Activated CD4-positive, alpha-beta T cell treated with anti-CD3 and anti-CD28 coated beads for 36 hours (primary cell): ENCODE data around the gene CLDN24. TPM values are rescaled to one million over a fixed set of nuclear protein-coding genes. Genes with fewer than 3 reads are reported as not detected.

Experiments
- ATAC-seq: fragments of 200-7000 bp; cut with Tn5 transposase; one replicate; pipeline ENCODE4 v1.10.0; 2021; ENCODE audit warnings: mild to moderate bottlenecking, moderate library complexity
- CTCF ChIA-PET: fragments of 350-600 bp; sonication (Branson Sonifier 250); formaldehyde crosslinking; loops from one replicate; lab custom pipeline; 2021; ENCODE audit warnings: antibody characterized with exemption; lab: Charles Lee
- POLR2A ChIA-PET: fragments of 350-600 bp; sonication (Branson Sonifier 250); formaldehyde crosslinking; loops from one replicate; lab custom pipeline; 2021; ENCODE audit warnings: antibody characterized with exemption, inconsistent platforms; lab: Charles Lee
- DNase-seq: peaks from one replicate; pipeline ENCODE4 v3.0.0-alpha.2; 2020
- H3K27ac Mint-ChIP-seq: one replicate; pipeline ENCODE4 v1.8.0; 2021; ENCODE audit warnings: mixed read lengths
- H3K27me3 Mint-ChIP-seq: one replicate; pipeline ENCODE4 v1.8.0; 2021; ENCODE audit warnings: mixed read lengths
- H3K36me3 Mint-ChIP-seq: one replicate; pipeline ENCODE4 v1.8.0; 2021; ENCODE audit warnings: low read depth, mixed read lengths
- H3K4me1 Mint-ChIP-seq: one replicate; pipeline ENCODE4 v1.8.0; 2021; ENCODE audit warnings: mixed read lengths
- H3K4me3 Mint-ChIP-seq: one replicate; pipeline ENCODE4 v1.8.0; 2021; ENCODE audit warnings: mild to moderate bottlenecking, moderate library complexity, mixed read lengths
- H3K9me3 Mint-ChIP-seq: one replicate; pipeline ENCODE4 v1.8.0; 2021; ENCODE audit warnings: low read depth, mixed read lengths
- intact Hi-C, 2 experiments: fragments of 100-400 bp; cut with DNase I in 1 of 2; cut with micrococcal nuclease in 1 of 2; formaldehyde crosslinking; loops; one replicate each; pipeline versions ENCODE4 v1.14.2 to v1.15.1; 2022 to 2024; cut with DNase I, micrococcal nuclease
- total RNA-seq, 2 experiments: library from RNA; stranded (reverse); gene quantifications; one replicate each; pipeline ENCODE4 v1.2.3, GENCODE V29; 2021

The CLDN24 gene
- total RNA-seq, 2 experiments from 2014 or later, result not detected

- Mint-ChIP-seq H3K27ac (no peak overlapping the region), H3K4me1 (no peaks in the 10 kb centered on the region)
- CTCF ChIA-PET, result interaction anchor here (2.4 kb wide), 1 partner anchor 10 kb away, joined by 8 read pairs; no protein-coding TSS in a partner anchor
These were observed 49.8 kb downstream of the CLDN24 start for GRCh38 chr4:183272384-183272783.

More at GRCh38 chr4:183272384-183272783, 49.8 kb downstream of the CLDN24 start:
- Mint-ChIP-seq H3K9me3 (peaks cover 6% of the 10 kb centered on the region), H3K4me3 (no peak overlapping the region), H3K27me3 (no peaks in the 10 kb centered on the region), H3K36me3 (peaks cover 10% of the 10 kb centered on the region)
- POLR2A ChIA-PET, result no interaction called here
- intact Hi-C loops, result no loop called here
- ATAC-seq, result no peak
- DNase-seq, result no peak

Other genes with a start within 250 kb of the CLDN24 start
- 1 to 10 TPM; 3.6 to 4.3 TPM for gene WWC2, start 223.2 kb downstream of the CLDN24 start, total RNA-seq
- not detected for gene CLDN22, start 2.1 kb downstream of the CLDN24 start, total RNA-seq
- gene CDKN2AIP, start 122.2 kb upstream of the CLDN24 start, total RNA-seq, result 10 to 100 TPM; 19.4 to 22.8 TPM
- 10 to 100 TPM; 19.9 to 30.0 TPM for gene ING2, start 182.6 kb upstream of the CLDN24 start, total RNA-seq